Effector memory CD8-positive, alpha-beta T cell (primary cell): ENCODE results near the gene WDR7.
"Not testable (repeated sequence)": the region's sequence is repeated elsewhere in the genome, so short reads cannot be mapped to it uniquely, and the experiment has no call there.

Experiments
- ATAC-seq: fragments of 150-1000 bp; cut with Tn5 transposase; replicated peaks from 2 replicates; pipeline ENCODE4 v1.10.0; 2021; ENCODE audit warnings: mild to moderate bottlenecking, moderate library complexity
- DNase-seq, 3 experiments: peaks; one replicate each; pipeline ENCODE4 v3.0.0; 2021
- H3K27ac Mint-ChIP-seq, 2 donors: one replicate each; pipeline ENCODE4 v1.8.0; 2022; ENCODE audit warnings: mild to moderate bottlenecking in 2 of 2, mixed read lengths in 2 of 2, moderate library complexity in 2 of 2
- H3K27me3 Mint-ChIP-seq, 2 donors: one replicate each; pipeline ENCODE4 v1.8.0; 2022; ENCODE audit warnings: mixed read lengths in 2 of 2
- H3K36me3 Mint-ChIP-seq: one replicate; pipeline ENCODE4 v1.8.0; 2022; ENCODE audit warnings: mild to moderate bottlenecking, moderate library complexity, mixed read lengths; ENCODE audit not compliant: insufficient read depth
- H3K4me1 Mint-ChIP-seq, 2 donors: one replicate each; pipeline ENCODE4 v1.8.0; 2022; ENCODE audit warnings: low read depth in 2 of 2, mixed read lengths in 2 of 2
- H3K4me3 Mint-ChIP-seq, 2 donors: one replicate each; pipeline ENCODE4 v1.8.0; 2022; ENCODE audit warnings: mild to moderate bottlenecking in 2 of 2, mixed read lengths in 2 of 2, moderate library complexity in 2 of 2
- H3K9me3 Mint-ChIP-seq, 2 donors: one replicate each; pipeline ENCODE4 v1.8.0; 2022; ENCODE audit warnings: mixed read lengths in 2 of 2

WDR7 gene

GRCh38 chr18:56641714-56642337 is 9.3 kb upstream of the WDR7 start:
- Mint-ChIP-seq H3K4me3 (no peak overlapping the region), H3K27me3 (no peaks in the 10 kb centered on the region), H3K36me3 (peaks cover 16% of the 10 kb centered on the region), H3K9me3 (peaks cover 5 to 8% of the 10 kb centered on the region in 2 donors), H3K27ac (no peak overlapping the region), H3K4me1 (peaks cover 22 to 26% of the 10 kb centered on the region in 2 donors)
- DNase-seq (no peak), ATAC-seq (no peak)

DNA sequence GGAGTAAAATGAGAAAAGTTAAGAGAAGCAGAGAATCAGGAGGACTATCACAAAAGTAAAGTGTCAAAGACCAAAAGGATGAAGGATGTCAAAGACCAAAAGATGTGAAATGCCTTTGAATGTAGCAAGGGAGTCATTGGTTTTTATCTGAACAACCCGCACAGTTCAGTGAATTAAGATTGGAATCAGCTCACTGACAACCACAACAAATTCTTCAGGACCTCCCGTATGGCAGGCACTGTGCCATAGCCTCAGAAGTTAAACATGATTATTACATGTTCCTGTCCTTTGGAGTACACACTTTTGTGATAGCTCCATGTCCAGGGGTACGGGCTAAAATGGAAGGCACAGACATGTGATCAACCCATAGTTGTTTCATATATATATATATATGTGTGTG is 7.8 kb upstream of the WDR7 start:
- DNase-seq (no peak), ATAC-seq (no peak)
- no peaks in the 10 kb centered on the region for H3K27me3 Mint-ChIP-seq
- peaks cover 8% of the 10 kb centered on the region for H3K36me3 Mint-ChIP-seq
- peaks cover 10 to 21% of the 10 kb centered on the region in 2 donors for H3K4me1 Mint-ChIP-seq
- H3K27ac Mint-ChIP-seq = no peak overlapping the region
- no peak overlapping the region for H3K4me3 Mint-ChIP-seq
- H3K9me3 Mint-ChIP-seq = peaks cover 5 to 8% of the 10 kb centered on the region in 2 donors

- no peaks in the 10 kb centered on the region for H3K9me3 Mint-ChIP-seq
- H3K27ac Mint-ChIP-seq = peak overlapping the region in 1 of 2 donors; percentile 60
- no peak overlapping the region for H3K4me3 Mint-ChIP-seq
Observed at GRCh38 chr18:56645415-56646016, 5.6 kb upstream of the WDR7 start.

GRCh38 chr18:56647071-56647470 is 4.1 kb upstream of the WDR7 start:
- H3K4me3 Mint-ChIP-seq = peak overlapping the region in 1 of 2 donors; percentile 36
- H3K27me3 Mint-ChIP-seq = no peaks in the 10 kb centered on the region
- H3K27ac Mint-ChIP-seq = peak overlapping the region in 1 of 2 donors; percentile 73
- H3K9me3 Mint-ChIP-seq = peaks cover 0 to 7% of the 10 kb centered on the region in 2 donors
- ATAC-seq = peak; percentile 32
- H3K4me1 Mint-ChIP-seq = peaks cover 15 to 28% of the 10 kb centered on the region in 2 donors
- DNase-seq = no peak
- peaks cover 9% of the 10 kb centered on the region for H3K36me3 Mint-ChIP-seq

More at GRCh38 chr18:56645415-56646016, 5.6 kb upstream of the WDR7 start:
- Mint-ChIP-seq H3K36me3 (no peaks in the 10 kb centered on the region), H3K4me1 (peaks cover 1 to 15% of the 10 kb centered on the region in 2 donors), H3K27me3 (no peaks in the 10 kb centered on the region)
- DNase-seq = peak in 2 of 3 experiments; percentile 14 to 18
- ATAC-seq = no peak

GRCh38 chr18:56647951-56648893 is 2.9 kb upstream of the WDR7 start:
- H3K27me3 Mint-ChIP-seq = no peaks in the 10 kb centered on the region
- H3K4me3 Mint-ChIP-seq = no peak overlapping the region
- H3K36me3 Mint-ChIP-seq = peaks cover 9% of the 10 kb centered on the region
- no peak for DNase-seq
- H3K4me1 Mint-ChIP-seq = peaks cover 24 to 35% of the 10 kb centered on the region in 2 donors
- peaks cover 0 to 7% of the 10 kb centered on the region in 2 donors for H3K9me3 Mint-ChIP-seq
- no peak for ATAC-seq
- H3K27ac Mint-ChIP-seq = peak overlapping the region in 1 of 2 donors; percentile 73

GRCh38 chr18:56649996-56650395 is 1.2 kb upstream of the WDR7 start:
- no peaks in the 10 kb centered on the region for H3K27me3 Mint-ChIP-seq
- H3K4me1 Mint-ChIP-seq = peaks cover 31 to 42% of the 10 kb centered on the region in 2 donors
- no peak overlapping the region for H3K4me3 Mint-ChIP-seq
- peaks cover 0 to 7% of the 10 kb centered on the region in 2 donors for H3K9me3 Mint-ChIP-seq
- peak overlapping the region; percentile 95 for H3K27ac Mint-ChIP-seq
- DNase-seq (no peak), ATAC-seq (no peak)
- H3K36me3 Mint-ChIP-seq = peaks cover 9% of the 10 kb centered on the region

- no peaks in the 10 kb centered on the region for H3K27me3 Mint-ChIP-seq
- ATAC-seq = no peak
- peak overlapping the region; percentile 92 to 94 for H3K4me3 Mint-ChIP-seq
- H3K4me1 Mint-ChIP-seq = peaks cover 35 to 36% of the 10 kb centered on the region in 2 donors
- no peak for DNase-seq
- peak overlapping the region; percentile 95 for H3K27ac Mint-ChIP-seq
- peaks cover 9% of the 10 kb centered on the region for H3K36me3 Mint-ChIP-seq
- H3K9me3 Mint-ChIP-seq = peaks cover 0 to 7% of the 10 kb centered on the region in 2 donors
Observed at GRCh38 chr18:56651771-56652092, 573 bp downstream of the WDR7 start.

- H3K27me3 Mint-ChIP-seq = no peaks in the 10 kb centered on the region
- H3K4me3 Mint-ChIP-seq = peak overlapping the region; percentile 52 to 94
- H3K36me3 Mint-ChIP-seq = peaks cover 9% of the 10 kb centered on the region
- H3K9me3 Mint-ChIP-seq = peaks cover 0 to 7% of the 10 kb centered on the region in 2 donors
- H3K27ac Mint-ChIP-seq = peak overlapping the region; percentile 45 to 77
- no peak for ATAC-seq
- no peak for DNase-seq
- peaks cover 29 to 35% of the 10 kb centered on the region in 2 donors for H3K4me1 Mint-ChIP-seq
Observed at GRCh38 chr18:56652802-56653201, 1.6 kb downstream of the WDR7 start.

DNA sequence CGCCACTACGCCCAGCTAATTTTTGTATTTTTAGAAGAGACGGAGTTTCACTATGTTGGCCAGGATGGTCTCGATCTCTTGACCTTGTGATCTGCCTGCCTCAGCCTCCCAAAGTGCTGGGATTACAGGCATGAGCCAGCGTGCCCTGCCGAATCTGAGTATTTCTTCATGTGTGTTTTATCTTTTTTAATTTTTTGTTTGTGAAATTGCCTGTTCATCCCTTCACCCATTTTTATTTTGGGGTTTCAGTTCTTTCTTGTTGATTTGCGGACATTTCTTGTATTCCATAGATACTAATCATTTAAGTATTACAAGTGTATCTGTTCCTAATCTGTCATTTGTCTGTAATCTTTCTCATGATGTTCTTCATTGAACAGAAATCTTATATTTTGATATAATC is 3.1 kb downstream of the WDR7 start:
- Mint-ChIP-seq H3K36me3 (peaks cover 13% of the 10 kb centered on the region), H3K4me3 (peak overlapping the region in 1 of 2 donors; percentile 13), H3K27ac (peak overlapping the region in 1 of 2 donors; percentile 77), H3K4me1 (peaks cover 31 to 40% of the 10 kb centered on the region in 2 donors)
- H3K27me3 Mint-ChIP-seq, H3K9me3 Mint-ChIP-seq, DNase-seq, ATAC-seq: not testable (repeated sequence)

GRCh38 chr18:56658261-56658660 is 7.1 kb downstream of the WDR7 start:
- H3K36me3 Mint-ChIP-seq = peaks cover 4% of the 10 kb centered on the region
- no peaks in the 10 kb centered on the region for H3K27me3 Mint-ChIP-seq
- no peak overlapping the region for H3K27ac Mint-ChIP-seq
- H3K4me3 Mint-ChIP-seq = no peak overlapping the region
- ATAC-seq (no peak), DNase-seq (no peak)
- H3K4me1 Mint-ChIP-seq = peaks cover 23 to 38% of the 10 kb centered on the region in 2 donors
- H3K9me3 Mint-ChIP-seq = no peaks in the 10 kb centered on the region

DNA sequence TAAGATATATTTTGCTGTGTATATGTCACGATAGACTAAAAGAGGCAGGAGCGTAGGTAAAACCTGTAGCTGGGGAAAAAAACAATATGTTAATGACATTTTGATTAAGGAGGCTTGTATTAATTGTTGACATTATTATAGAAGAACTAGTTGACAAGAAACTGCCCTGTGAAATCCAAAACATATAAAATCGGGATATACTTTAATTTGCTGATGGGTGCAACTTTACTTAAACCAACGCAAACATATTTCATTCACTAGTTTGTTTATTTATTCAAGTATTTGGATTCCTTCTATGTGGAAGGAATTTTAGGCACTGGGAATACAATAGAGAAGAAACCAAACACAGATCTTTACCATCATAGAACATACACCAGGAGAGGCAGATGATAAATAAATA is 8.0 kb downstream of the WDR7 start:
- H3K27ac Mint-ChIP-seq = no peak overlapping the region
- no peaks in the 10 kb centered on the region for H3K27me3 Mint-ChIP-seq
- peaks cover 17 to 32% of the 10 kb centered on the region in 2 donors for H3K4me1 Mint-ChIP-seq
- peaks cover 4% of the 10 kb centered on the region for H3K36me3 Mint-ChIP-seq
- no peaks in the 10 kb centered on the region for H3K9me3 Mint-ChIP-seq
- ATAC-seq (no peak), DNase-seq (no peak)
- H3K4me3 Mint-ChIP-seq = no peak overlapping the region

GRCh38 chr18:56660655-56661054 is 9.5 kb downstream of the WDR7 start:
- Mint-ChIP-seq H3K9me3 (no peaks in the 10 kb centered on the region), H3K36me3 (peaks cover 4% of the 10 kb centered on the region), H3K27me3 (no peaks in the 10 kb centered on the region), H3K27ac (no peak overlapping the region), H3K4me3 (no peak overlapping the region), H3K4me1 (peaks cover 16 to 28% of the 10 kb centered on the region in 2 donors)
- DNase-seq (no peak), ATAC-seq (no peak)

- no peak overlapping the region for H3K27ac Mint-ChIP-seq
- H3K27me3 Mint-ChIP-seq = no peaks in the 10 kb centered on the region
- ATAC-seq (no peak), DNase-seq (no peak)
- peaks cover 4% of the 10 kb centered on the region for H3K36me3 Mint-ChIP-seq
- H3K4me1 Mint-ChIP-seq = peaks cover 16 to 32% of the 10 kb centered on the region in 2 donors
- no peak overlapping the region for H3K4me3 Mint-ChIP-seq
- H3K9me3 Mint-ChIP-seq = no peaks in the 10 kb centered on the region
Observed at GRCh38 chr18:56661360-56662062, 10.4 kb downstream of the WDR7 start.
